H1 (cell line): Measurements from ENCODE around the gene SH2D4B. TPM values are rescaled to one million over a fixed set of nuclear protein-coding genes. Genes with fewer than 3 reads are reported as not detected.

Experiments used
- BACH1 ChIP-seq: IDR thresholded peaks from 2 replicates; pipeline ENCODE4 v1.6.1; 2012; ENCODE audit warnings: low read length, improper control_type of control experiment
- CBX5 ChIP-seq: fragments of 300-800, 300-1000 bp; sonication (generic); IDR thresholded peaks from 2 replicates; pipeline ENCODE4 v1.7.1; 2016; ENCODE audit warnings: antibody characterized with exemption, low read length, low read depth
- CHD2 ChIP-seq: IDR thresholded peaks from 2 replicates; pipeline ENCODE4 v1.6.1; 2012; ENCODE audit warnings: low read length, improper control_type of control experiment
- CHD7 ChIP-seq: fragments of 300-600 bp; sonication (generic); IDR thresholded peaks from 2 replicates; pipeline ENCODE4 v1.7.1; 2012; ENCODE audit warnings: low read length, moderate library complexity, mild to moderate bottlenecking, inconsistent platforms; ENCODE audit not compliant: insufficient replicate concordance
- CREB1 ChIP-seq: IDR thresholded peaks from 2 replicates; pipeline ENCODE4 v1.6.1; 2012; ENCODE audit warnings: inconsistent platforms
- PHF8 ChIP-seq: fragments of 200-600 bp; sonication (generic); conservative IDR thresholded peaks from 2 replicates; pipeline ENCODE4 v1.7.1; 2012; ENCODE audit warnings: low read depth, mild to moderate bottlenecking, inconsistent platforms, low read length, moderate library complexity
- RBBP5 ChIP-seq: IDR thresholded peaks from 2 replicates; pipeline ENCODE4 v1.7.1; 2012; ENCODE audit warnings: low read depth, mild to moderate bottlenecking, inconsistent platforms, low read length, moderate library complexity, borderline replicate concordance
- SP2 ChIP-seq: IDR thresholded peaks from 2 replicates; pipeline ENCODE4 v1.6.1; 2012; ENCODE audit warnings: mild to moderate bottlenecking, low read length, inconsistent platforms
- TAF7 ChIP-seq: optimal IDR thresholded peaks from 2 replicates; pipeline ENCODE3; 2011; ENCODE audit warnings: low read depth, mild to moderate bottlenecking, inconsistent platforms, low read length, moderate library complexity, borderline replicate concordance
- polyA plus RNA-seq, 7 experiments: library from polyadenylated mRNA; depleted of rRNA in 3 of 7; stranded (reverse) in 5 of 7; unstranded in 2 of 7; fragments of >200 nt in 5 of 7; fragments of 200-250 nt in 2 of 7; gene quantifications; 1 replicate in 5 of 7; 2 replicates in 1 of 7; 4 replicates in 1 of 7; pipeline versions ENCODE4 v1.2.1 to v1.2.3, GENCODE V29; 2011 to 2013; ENCODE audit warnings: missing spikeins in 2 of 7, mixed read lengths in 2 of 7
- total RNA-seq: library from RNA; stranded (reverse); fragmentation: NEBNext Ultra II Directional; extraction: Animal tissue kit (Norgen Biotek cat#: 25700); gene quantifications from 2 replicates; pipeline ENCODE4 v1.2.1, GENCODE V29; 2021

Gene SH2D4B
- total and polyA plus RNA-seq, 2 of the 8 experiments (the other 6 are each of a cell fraction or from before 2014, with no cell fraction given): 0.06 to 0.13 TPM

DNA sequence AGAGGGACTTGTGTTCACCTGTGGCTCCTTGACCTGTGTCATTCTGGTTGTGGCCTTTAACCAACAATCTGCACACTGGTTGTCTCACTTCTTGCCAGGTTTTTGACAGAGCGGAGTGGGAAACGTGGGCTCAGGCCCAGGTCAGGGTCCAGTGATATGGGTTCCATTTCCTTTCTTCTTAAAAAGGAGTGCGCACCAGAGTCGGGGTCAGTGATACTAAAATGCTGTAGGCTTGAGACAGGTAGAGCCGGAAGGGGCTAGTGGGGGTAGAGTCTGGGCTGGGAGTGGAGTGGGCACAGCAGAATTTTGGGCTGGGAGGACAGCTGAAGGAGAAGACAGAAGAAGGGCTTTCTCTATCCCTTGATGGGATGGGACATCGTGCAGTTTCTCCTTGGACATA, 61.2 kb downstream of the SH2D4B start (continued):
- TF ChIP-seq CHD7 (no peak), CREB1 (no peak), BACH1 (no peak), CHD2 (no peak), RBBP5 (no peak), TAF7 (no peak), PHF8 (no peak), CBX5 (no peak), SP2 (no peak)
